ENCODE data around the gene PCBP3.

- TF ChIP-seq CTCF (IDR thresholded peaks at IDR 0.05) (no peak), ZFX (IDR thresholded peaks at IDR 0.05; ENCODE audit: borderline replicate concordance) (no peak)
Measured at GRCh38 chr21:45644041-45644906, 749 bp downstream of the PCBP3 start.

All from 22Rv1 (cell line).